ENCODE results near the gene BMPR1A. TPM values are rescaled to one million over a fixed set of nuclear protein-coding genes. Genes with fewer than 3 reads are reported as not detected.

Gene BMPR1A
- total and polyA plus RNA-seq, 2 of the 13 experiments (the other 11 are each of a cell fraction or from before 2014, with no cell fraction given) = 17.8 to 44.2 TPM

- TF ChIP-seq, protein P1, sequence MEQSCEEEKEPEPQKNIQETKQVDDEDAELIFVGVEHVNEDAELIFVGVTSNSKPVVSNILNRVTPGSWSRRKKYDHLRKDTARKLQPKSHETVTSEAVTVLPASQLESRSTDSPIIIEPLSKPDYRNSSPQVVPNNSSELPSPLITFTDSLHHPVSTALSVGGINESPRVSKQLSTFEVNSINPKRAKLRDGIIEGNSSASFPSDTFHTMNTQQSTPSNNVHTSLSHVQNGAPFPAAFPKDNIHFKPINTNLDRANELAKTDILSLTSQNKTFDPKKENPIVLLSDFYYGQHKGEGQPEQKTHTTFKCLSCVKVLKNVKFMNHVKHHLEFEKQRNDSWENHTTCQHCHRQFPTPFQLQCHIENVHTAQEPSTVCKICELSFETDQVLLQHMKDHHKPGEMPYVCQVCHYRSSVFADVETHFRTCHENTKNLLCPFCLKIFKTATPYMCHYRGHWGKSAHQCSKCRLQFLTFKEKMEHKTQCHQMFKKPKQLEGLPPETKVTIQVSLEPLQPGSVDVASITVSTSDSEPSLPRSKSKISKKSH (CRISPR knock-in tag; IDR thresholded peaks at IDR 0.05; ENCODE audit: borderline replicate concordance) = no peak
- TF ChIP-seq CREB1 (IDR thresholded peaks at IDR 0.05) (no peak), CREB1 (CRISPR knock-in tag; IDR thresholded peaks at IDR 0.05) (no peak), ZFP36L2 (CRISPR knock-in tag; IDR thresholded peaks at IDR 0.05) (no peak), TCF7 (IDR thresholded peaks at IDR 0.05; ENCODE audit: low read depth) (peak; percentile 61), ZNF670 (CRISPR knock-in tag; IDR thresholded peaks at IDR 0.05; ENCODE audit: borderline replicate concordance) (no peak), FOXP1 (IDR thresholded peaks at IDR 0.05) (no peak), FOXP1 (CRISPR knock-in tag; IDR thresholded peaks at IDR 0.05) (peak; percentile 42; the same call in 1 of the 2 replicates), SOX5 (CRISPR knock-in tag; IDR thresholded peaks at IDR 0.05; ENCODE audit: borderline replicate concordance) (peak; percentile 92; the same call in 1 of the 2 replicates), SMARCE1 (IDR thresholded peaks at IDR 0.05; ENCODE audit: borderline replicate concordance) (no peak), E2F1 (CRISPR knock-in tag; IDR thresholded peaks at IDR 0.05) (no peak), KMT2B (CRISPR knock-in tag; IDR thresholded peaks at IDR 0.05) (no peak), ZNF501 (CRISPR knock-in tag; IDR thresholded peaks at IDR 0.05) (no peak), MTA3 (CRISPR knock-in tag; IDR thresholded peaks at IDR 0.05) (no peak), ELF3 (CRISPR knock-in tag; IDR thresholded peaks at IDR 0.05) (no peak), SOX13 (IDR thresholded peaks at IDR 0.05) (peak; percentile 26; the same call in 1 of the 2 replicates), SOX13 (CRISPR knock-in tag; conservative IDR thresholded peaks at IDR 0.05 in 1 of 2, IDR thresholded peaks at IDR 0.05 in 1 of 2) (peak in 1 of 2 experiments; percentile 88; a peak in 2 of 4 replicates), SNAI1 (CRISPR knock-in tag; IDR thresholded peaks at IDR 0.05; ENCODE audit: borderline replicate concordance) (no peak), ZNF850 (CRISPR knock-in tag; conservative IDR thresholded peaks at IDR 0.05) (no peak), ZNF446 (CRISPR knock-in tag; IDR thresholded peaks at IDR 0.05) (no peak), ZNF275 (CRISPR knock-in tag; IDR thresholded peaks at IDR 0.05; ENCODE audit: borderline replicate concordance) (no peak), ZNF777 (CRISPR knock-in tag; IDR thresholded peaks at IDR 0.05) (no peak), ZBTB49 (CRISPR knock-in tag; IDR thresholded peaks at IDR 0.05; ENCODE audit: borderline replicate concordance) (no peak), ZNF761 (CRISPR knock-in tag; conservative IDR thresholded peaks at IDR 0.05) (no peak)
- TF ChIP-seq, protein P2, sequence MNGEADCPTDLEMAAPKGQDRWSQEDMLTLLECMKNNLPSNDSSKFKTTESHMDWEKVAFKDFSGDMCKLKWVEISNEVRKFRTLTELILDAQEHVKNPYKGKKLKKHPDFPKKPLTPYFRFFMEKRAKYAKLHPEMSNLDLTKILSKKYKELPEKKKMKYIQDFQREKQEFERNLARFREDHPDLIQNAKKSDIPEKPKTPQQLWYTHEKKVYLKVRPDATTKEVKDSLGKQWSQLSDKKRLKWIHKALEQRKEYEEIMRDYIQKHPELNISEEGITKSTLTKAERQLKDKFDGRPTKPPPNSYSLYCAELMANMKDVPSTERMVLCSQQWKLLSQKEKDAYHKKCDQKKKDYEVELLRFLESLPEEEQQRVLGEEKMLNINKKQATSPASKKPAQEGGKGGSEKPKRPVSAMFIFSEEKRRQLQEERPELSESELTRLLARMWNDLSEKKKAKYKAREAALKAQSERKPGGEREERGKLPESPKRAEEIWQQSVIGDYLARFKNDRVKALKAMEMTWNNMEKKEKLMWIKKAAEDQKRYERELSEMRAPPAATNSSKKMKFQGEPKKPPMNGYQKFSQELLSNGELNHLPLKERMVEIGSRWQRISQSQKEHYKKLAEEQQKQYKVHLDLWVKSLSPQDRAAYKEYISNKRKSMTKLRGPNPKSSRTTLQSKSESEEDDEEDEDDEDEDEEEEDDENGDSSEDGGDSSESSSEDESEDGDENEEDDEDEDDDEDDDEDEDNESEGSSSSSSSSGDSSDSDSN (CRISPR knock-in tag; IDR thresholded peaks at IDR 0.05) = no peak
Measured at GRCh38 chr10:86861351-86861750, 104.9 kb downstream of the BMPR1A start (continued).

Measured in HepG2 (cell line).